ENCODE results near the gene SLC35E1. TPM values are rescaled to one million over a fixed set of nuclear protein-coding genes. Genes with fewer than 3 reads are reported as not detected.

SLC35E1 gene
- polyA plus RNA-seq, 3 donors = 40.0 to 42.8 (median 42.4) TPM

DNA sequence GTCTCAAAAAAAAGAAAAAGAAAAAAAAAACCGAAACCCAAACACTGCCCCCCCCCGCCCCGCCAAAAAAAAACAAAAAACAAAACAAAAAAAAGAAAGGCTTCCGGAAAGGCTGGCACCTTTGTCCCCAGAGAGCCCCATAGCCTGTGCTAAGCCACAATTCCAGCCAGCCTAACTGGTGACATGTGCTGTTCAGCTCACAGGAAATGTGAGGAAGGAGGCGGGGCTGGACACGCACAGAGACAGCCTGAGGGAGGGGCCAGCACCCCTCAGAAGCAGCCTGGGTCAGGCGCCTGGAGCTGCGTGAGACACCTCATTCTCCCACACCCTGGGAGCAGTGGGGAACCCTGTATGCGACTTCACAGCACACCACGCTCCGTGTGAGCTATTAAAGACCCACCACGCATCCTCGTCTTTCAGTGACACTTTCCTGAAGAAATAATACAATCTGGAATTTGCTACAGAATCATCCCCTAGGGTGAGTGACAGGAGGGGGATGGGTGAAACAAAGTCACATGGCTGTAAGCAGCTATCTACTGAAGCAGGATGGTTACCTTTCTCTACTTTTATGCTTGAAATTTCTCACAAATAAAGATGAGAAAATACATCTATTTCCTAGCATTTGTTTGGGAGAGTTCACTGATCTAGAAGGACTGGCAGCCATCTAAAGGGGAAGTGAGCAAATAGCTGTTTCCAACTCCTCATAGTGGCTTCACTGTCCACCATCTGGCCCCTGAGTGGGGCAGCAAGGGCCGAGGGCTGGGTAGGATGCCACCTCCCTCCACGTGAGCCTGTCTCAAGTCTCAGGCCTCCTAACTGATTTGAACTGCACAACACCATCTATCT lies 12.3 kb upstream of the SLC35E1 start:
- DNase-seq (ENCODE audit: low read depth in 3 of 3, low spot score in 2 of 3) = peak in 2 of 3 donors; percentile 37 to 67

DNA sequence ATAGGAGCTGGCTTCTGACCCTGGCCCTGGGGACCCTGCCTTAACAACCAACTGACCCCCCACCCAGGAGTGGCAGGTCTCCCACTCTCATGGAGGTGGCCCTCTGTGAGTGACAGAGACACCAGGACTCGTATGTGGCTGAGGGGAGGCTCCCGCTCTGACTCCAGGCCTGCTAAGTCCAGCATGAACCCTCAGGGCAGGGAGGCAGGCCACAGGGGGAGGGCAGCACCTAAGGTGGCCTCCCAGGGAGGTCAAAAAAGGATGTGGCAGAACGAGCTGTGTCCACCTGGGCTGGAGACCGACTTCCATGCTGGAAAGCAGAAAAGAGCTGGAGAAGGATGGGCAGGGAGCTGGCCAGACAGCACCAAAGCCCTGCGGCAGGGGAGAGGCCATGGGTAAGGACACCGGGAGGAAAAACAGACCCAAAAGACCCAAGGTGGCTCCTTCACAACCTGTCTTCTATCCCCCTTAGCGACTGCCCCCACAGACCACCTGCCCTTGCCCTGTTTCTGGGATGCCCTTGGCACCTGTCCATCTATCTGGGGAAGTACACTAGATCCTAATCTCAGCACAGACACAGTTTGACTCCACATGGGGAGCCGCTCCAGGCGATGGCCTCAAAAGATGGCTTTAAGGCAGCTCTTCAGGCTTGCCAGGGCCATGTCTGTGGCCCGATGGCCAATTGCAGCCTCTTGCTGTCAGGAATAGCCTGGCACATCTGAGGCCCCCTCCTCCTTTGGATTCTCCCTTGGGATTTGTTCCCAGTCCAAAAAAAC lies 10.5 kb upstream of the SLC35E1 start:
- no peak for DNase-seq (ENCODE audit: low read depth in 3 of 3, low spot score in 2 of 3)

DNA sequence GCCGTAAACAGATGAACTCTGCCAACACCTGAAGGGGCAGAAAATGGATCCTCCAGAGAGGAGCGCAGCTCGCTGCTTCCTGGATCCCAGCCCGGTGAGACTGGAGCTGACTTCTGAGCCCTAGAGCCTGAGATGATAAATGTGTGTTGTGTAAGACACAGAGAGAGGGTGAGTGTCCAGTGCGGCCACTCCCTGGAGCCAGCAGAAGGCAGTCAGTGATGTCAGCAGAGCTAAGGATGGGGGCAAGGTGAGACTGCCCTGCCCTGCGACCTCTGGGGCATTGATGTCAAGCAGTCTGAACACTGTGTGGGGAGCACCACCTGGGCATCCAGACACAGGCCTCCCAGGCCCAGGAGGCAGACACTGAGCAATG lies 9.7 kb upstream of the SLC35E1 start:
- no peak for DNase-seq (ENCODE audit: low read depth in 3 of 3, low spot score in 2 of 3)

DNA sequence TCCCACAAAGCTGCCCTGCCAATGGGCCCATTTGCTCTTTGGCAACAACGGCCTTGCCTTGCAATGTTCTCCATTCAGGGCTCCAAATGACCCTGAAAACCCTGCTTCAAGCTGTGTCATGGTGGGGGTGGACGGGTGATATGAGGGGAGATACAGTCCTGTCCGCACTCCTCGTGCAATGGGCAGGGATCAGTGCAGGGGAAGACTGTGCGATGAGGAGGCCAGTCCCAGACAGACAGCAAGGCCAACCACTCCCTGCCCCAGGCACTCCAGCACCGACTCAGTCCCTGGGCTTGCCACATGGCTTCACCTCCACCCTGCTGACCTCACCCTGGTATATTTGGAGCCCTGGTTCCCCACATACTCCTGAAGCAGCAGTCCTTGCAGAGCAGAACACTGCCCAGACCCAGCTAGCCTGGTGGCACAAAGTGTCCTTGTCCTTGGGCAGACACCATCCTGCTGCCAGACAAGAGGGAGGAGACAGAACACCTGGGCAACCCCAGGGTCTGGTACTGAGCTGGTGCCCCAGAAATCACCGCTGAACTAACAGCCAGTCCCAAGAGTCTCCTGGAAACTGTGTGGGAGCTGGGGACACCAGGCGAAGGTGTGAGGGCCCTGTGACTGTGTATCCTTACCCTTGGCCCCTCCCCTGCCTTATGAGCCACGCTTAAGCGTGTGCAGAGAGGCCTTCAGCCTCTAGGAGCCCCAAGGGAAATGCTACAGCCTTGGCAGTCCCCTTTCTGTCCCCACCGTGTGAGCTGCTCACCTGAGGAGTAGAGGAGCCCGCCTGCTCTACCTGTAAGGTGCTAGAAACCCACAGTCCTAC lies 9.1 kb upstream of the SLC35E1 start:
- no peak for DNase-seq (ENCODE audit: low read depth in 3 of 3, low spot score in 2 of 3)

DNA sequence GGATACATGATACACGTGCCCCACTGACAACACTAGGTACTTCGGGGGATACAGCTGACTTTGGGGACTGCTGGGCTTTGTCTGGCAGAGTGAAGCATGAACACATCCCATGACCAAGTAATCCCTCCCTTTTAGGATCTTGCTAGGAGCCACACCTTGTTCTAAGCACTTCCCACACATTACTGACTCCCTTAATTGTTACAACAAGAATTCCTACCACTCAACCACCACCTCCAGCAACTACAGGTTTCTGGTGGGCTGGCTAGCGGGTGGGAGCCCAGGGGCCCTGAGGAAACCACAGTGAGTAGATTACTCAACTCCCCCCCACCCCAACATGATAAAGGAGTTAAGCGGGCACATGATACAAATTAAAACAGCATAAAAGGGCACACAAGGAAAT lies 7.2 kb upstream of the SLC35E1 start:
- no peak for DNase-seq (ENCODE audit: low read depth in 3 of 3, low spot score in 2 of 3)

DNA sequence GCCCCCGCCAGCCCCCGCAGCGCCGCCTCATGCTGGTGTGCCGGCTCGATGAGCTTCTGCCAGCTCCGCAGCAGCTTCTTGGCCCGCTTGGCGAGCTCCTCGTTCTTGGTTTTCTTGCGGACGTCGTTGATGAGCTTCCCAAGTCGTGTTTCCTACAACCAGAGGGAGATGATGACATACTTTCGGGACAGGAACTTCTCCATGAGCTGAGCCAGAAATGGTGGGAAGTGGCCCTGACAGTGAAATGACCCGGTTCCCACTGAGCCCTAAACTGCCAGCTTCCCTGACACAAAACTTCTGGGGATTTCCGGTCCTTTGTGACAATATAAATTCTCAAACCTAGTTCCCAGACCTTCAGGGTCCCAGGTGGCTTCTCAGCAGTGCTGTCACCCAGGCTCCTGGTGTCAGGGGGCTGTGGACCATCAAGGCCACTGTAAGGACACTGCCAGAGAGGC lies 5.3 kb upstream of the SLC35E1 start:
- no peak for DNase-seq (ENCODE audit: low read depth in 3 of 3, low spot score in 2 of 3)

DNA sequence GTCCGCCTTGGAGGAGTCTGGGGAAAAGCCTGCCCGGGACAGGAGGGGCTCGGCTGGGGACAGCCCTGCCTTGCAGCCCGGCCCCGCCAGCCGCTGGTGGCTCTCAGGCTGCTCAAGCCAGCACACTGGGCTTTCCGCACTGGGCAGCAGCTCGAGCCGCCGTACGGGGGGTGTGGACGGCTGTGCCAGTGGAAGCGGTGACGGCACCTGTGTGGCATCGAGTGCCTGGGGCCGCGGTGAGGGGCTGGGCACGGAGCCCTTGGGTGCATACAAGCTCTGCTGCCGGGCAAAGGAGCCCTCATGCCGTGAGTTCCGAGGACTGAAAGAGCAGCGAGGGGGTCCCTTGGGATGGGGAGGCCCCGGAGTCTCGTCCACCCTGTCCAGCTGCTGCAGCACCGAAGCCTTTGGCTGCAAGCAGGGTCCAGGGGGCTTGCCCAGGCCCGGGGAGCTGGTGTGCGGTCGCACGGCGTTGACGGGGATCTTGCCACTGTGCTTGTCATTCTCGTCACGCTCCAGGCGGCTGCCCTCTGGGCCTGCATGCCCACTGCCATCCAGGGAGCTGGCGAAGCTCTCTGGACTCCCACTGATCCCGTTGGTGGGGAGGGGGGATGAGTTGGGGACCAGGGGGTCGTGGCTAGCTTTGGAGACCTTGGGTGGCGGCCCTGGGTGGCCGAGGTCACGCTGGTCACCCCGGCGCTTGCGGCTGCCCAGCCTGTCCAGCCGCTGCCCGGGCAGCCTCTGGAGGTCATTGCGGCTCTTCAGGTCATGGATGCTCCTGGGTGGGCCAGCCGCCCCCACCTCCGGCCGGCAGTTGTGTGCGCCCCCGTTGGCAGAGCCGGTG lies 4.7 kb upstream of the SLC35E1 start:
- no peak for DNase-seq (ENCODE audit: low read depth in 3 of 3, low spot score in 2 of 3)

DNA sequence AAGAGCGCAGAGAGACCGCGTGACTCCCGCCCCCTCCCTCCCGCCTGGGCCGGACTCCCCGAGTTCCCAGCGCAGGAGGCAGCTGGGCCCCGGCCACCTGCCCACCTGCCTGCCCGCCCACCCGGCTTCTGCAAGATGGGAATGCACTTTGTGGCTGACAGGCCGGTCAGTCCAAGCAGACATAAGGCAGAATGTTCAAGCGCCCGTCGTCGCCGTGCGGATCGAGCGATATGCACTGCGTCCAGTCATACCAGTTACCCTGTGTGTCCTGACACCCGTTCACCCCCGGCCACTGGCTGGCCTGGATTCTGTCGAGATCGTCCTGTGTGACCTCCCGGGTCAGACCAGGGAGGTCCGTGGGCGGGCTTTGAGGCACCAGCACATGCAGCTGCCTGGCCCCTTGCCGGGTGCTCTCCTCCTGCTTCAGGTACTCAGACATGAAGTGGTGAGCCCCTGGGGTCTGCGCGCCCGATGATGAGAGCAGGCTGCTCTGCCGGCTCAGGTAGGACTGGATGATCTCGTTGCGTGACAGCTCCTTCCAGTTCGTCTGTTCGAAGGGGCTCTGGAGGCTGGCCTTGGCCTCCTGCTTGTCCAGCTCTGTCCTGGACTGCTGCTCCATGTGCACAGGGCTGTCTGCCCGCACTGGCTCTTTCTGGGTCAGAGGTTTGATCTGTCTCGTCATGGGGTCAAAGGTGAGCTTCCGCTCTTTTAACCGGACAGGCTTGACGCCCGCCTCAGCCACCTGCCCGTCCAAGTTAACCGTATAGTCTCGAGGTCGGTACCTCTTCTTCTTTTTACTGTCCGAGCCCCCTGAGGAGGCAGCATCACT lies 3.9 kb upstream of the SLC35E1 start:
- no peak for DNase-seq (ENCODE audit: low read depth in 3 of 3, low spot score in 2 of 3)

DNA sequence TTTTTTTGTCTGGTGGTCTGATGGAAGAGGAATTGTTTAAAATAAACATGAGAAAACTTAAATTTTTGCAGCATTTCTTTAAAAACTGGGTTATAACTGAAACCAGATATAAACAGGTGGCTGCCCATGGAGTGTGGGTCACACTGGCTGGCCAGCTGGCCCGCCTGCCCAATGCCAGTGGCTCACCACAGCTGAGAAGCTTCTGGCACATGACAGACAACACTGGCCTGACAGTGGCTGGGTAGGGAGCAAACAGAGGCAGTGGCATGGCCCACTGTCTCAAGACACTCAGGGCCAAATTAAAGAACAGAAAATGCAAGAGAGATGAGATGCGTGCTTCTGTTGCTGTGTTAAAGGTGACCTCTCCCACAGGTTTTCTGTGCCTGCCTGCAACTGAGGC lies 3.1 kb upstream of the SLC35E1 start:
- no peak for DNase-seq (ENCODE audit: low read depth in 3 of 3, low spot score in 2 of 3)

DNA sequence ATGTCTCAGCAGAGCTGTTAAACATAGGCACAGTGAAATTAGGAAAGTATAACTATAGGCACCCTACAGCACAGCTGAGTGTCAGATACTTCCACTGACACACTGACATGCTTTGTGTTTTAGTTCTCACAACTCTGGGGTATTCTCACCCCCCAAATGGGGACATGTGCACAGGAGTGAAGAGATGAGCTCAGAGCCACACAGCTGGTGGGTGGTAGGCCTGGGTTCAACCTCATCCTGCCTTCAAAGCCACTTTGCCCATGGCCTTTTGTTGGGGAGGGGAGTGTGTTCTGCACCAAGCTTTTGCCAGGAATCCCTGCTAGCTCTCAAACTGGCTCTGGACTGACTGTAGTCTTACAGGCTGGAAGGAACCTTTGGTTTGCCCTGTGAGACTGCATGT lies 1.7 kb upstream of the SLC35E1 start:
- DNase-seq (ENCODE audit: low read depth in 3 of 3, low spot score in 2 of 3) = no peak

DNA sequence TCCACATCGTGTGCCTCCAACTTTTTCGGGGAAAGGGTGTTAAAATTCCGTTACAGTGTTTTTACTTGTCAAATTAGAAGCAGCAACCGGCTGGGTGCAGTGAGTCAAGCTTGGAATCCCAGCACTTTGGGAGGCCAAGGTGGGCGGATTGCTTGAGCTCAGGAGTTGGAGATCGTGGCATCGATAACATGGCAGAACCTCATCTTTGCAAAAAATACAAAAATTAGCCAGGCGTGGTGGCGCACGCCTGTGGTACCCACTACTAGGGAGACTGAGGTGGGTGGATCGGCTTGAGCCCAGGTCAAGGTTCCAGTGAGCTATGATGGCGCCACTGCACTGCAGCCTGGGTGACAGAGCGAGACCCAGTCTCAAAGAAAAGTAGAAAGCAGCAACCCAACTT lies 1.1 kb upstream of the SLC35E1 start:
- DNase-seq (ENCODE audit: low read depth in 3 of 3, low spot score in 2 of 3) = no peak

DNA sequence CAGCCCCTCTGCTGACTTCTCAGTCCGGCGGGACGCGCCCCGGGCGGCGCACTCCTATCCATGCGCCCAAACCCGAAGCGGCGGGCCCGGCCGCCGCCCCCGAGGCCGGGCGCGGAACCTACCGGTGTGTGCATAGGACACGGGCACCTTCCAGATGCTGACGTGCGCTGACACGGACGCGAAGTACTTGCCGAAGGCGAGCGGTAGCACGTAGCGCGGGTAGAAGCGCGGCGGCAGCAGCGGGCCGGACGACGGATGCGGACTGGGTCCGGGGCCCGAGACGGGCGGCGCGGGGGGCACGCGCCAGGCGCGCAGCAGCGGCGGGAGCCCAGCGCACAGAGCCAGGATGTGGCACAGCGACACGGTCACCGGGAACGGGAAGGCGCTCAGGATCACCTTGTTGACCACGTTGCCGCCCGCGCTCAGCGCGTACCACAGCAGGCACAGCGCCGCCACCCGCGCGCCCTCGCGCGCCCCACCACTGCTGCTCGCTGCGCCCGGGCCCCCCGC lies 338 bp downstream of the SLC35E1 start:
- DNase-seq (ENCODE audit: low read depth in 3 of 3, low spot score in 2 of 3) = no peak

DNA sequence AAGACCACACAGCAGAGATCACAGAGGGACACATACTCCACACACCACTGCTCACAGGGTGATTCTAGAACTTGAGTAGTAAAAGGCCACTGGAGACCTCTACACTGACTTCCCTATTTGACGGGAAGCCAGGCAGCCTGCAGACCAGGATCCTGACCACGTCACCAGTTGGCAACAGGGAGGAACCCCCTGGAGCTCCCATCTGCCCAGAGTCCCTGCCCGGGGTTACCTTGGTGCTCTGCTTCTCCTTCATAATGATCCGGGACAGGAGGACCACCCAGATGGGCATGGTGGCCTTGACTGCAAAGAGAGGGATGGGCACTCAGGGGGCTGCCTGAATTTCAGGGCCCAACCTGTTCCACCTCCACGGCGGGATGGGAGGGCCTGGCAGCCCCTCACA lies 932 bp downstream of the SLC35E1 start:
- DNase-seq (ENCODE audit: low read depth in 3 of 3, low spot score in 2 of 3) = no peak

DNA sequence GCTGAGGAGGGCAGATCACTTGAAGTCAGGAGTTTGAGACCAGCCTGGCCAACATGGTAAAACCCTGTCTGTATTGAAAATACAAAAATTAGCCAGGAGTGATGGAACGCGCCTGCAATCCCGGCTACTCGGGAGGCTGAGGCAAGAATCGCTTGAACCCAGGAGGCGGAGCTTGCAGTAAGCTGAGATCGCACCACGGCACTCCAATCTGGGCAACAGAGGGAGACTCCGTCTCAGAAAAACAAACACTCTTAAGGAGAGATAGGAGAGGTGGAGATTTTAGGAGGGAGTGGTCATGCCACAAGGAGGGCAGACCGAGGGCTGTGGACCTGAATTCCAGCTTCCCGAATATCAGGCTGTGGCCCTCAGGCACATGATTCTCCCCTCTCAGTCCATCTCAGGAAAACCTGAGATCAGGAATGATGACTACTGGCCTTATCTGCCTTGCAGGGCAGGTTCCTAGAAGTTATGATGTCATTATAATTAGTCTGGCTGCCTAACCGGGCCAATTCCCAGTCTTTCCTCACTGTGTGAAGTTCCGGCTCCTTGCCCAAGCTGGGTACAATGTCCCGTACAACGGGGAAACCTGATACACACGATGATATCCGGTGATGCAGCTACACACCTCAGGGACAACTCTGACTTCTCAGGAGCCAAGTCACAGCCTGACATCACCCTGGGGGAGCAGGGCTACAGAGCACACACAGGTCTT lies 2.5 kb downstream of the SLC35E1 start:
- DNase-seq (ENCODE audit: low read depth in 3 of 3, low spot score in 2 of 3) = no peak

DNA sequence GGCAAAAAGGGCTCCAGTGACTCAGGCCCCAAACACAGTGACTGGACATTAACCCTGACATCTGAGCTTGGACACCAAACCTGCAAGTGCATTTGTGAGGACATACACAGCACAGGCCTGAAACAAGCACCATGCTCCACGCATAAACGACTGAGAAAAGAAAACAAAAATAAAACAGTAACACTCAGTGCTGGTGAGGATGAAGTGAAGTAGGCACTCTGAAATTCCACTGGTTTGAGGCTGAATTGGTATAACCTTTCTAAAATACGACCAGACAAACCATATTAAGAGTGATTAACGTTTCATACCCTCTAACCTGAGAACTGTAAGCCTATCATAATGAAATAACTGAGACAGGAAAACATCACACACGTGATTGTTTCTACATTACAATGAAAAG lies 5.5 kb downstream of the SLC35E1 start:
- no peak for DNase-seq (ENCODE audit: low read depth in 3 of 3, low spot score in 2 of 3)

DNA sequence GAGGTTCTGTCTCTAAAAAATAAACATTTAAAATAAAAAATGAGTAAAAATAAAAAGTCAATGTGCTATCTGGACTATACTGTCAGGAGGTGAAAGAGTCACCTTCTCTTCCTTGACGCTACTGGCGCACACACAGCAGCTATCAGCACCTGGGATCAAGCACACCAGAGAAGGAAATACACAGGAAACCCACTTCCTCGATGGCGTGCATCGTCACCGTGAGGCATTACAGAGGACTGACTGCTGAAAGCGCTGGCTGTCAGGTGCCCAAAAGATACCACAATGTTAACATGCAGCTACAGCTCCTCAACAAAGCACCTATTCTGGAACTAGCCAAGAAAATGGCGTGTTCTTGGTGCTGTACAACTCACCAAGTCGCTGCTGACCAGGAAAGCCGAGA lies 6.1 kb downstream of the SLC35E1 start:
- DNase-seq (ENCODE audit: low read depth in 3 of 3, low spot score in 2 of 3) = no peak

DNA sequence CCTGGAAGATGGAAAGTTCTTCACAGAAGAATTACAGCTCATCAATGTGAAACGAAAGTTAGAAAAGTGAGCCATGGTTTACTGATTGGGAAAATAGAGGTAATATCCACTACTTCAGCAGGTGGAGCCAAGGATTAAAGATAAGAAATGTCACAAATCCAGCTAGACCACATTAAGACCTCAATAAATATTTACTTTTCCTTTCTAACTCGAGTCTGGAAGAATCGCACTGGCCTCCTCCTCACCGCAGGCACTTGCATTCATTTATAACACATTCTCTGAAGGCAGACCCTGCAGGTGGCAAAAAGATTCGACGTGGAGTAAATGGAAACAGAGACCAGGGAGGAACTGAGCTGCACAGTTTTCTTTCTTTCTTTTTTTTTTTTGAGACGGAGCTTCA lies 7.4 kb downstream of the SLC35E1 start:
- no peak for DNase-seq (ENCODE audit: low read depth in 3 of 3, low spot score in 2 of 3)

DNA sequence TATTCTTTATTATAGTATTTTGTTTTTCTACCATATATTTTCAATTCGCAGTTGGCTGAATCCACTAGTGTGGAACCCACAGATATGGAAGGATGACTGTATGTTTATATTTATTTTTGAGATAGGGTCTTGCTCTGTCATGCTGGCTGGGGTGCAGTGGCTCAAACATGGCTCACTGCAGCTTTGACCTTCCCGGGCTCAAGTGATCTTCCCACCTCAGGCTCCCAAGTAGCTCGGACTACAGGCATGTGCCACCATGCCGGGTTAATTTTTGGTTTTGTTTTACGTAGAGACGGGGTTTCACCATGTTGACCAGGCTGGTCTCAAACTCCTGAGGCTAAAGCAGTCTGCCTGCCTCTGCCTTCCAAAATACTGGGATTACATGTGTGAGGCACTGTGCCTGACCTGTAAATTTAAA lies 9.6 kb downstream of the SLC35E1 start:
- DNase-seq (ENCODE audit: low read depth in 3 of 3, low spot score in 2 of 3) = no peak

DNA sequence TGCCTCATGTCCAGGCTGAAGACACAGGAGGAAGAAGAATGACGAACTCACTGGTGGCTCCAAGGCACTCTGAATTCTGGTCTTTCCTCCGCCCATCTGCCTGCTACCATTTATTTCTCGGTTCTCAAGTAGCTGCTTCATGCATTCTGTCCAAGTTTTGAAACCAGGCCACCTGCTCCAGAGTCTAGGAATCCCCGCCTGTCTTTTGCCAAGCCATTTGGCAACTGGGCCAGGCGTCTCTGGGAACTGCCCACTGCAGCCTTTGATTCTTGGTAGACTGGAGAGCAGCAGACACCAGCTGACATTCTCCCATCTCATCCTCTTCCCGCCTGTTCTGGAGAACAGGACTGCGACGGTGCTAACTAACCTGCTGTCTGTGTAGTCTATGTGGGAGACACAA lies 10.8 kb downstream of the SLC35E1 start:
- DNase-seq (ENCODE audit: low read depth in 3 of 3, low spot score in 2 of 3) = no peak

Data from right renal cortex interstitium (tissue), 3 donors.